ENCODE results near the gene GPS2. TPM values are rescaled to one million over a fixed set of nuclear protein-coding genes. Genes with fewer than 3 reads are reported as not detected.

Gene GPS2
- total and polyA plus RNA-seq, 10 of the 15 experiments (the other 5 are each of a cell fraction or from before 2014, with no cell fraction given) = 10.2 to 96.4 (median 42.5) TPM

- TF ChIP-seq ZBTB40 (IDR thresholded peaks at IDR 0.05; ENCODE audit: borderline replicate concordance) (no peak), PBX3 (IDR thresholded peaks at IDR 0.05; ENCODE audit: insufficient replicate concordance, low read depth, low read length) (no peak), POU2F2 (IDR thresholded peaks at IDR 0.05; ENCODE audit: borderline replicate concordance, low read depth, low read length) (0 out of 3 replicates have a peak, but pooled peaks have one; percentile 35), HDAC6 (IDR thresholded peaks at IDR 0.05; ENCODE audit: unreplicated experiment) (peak; percentile 18), JUND (IDR thresholded peaks at IDR 0.05; ENCODE audit: low read depth, low read length) (no peak), PML (IDR thresholded peaks at IDR 0.05; ENCODE audit: low read length) (no peak), ZSCAN29 (IDR thresholded peaks at IDR 0.05) (no peak), REST (IDR thresholded peaks at IDR 0.05; ENCODE audit: low read depth, low read length) (no peak), KLF5 (IDR thresholded peaks at IDR 0.05; ENCODE audit: partially characterized antibody) (no peak), POLR2AphosphoS5 (IDR thresholded peaks at IDR 0.05; ENCODE audit: low read length) (no peak), NBN (IDR thresholded peaks at IDR 0.05) (no peak; the same call in 1 of the 2 replicates), POLR2A (IDR thresholded peaks at IDR 0.05; ENCODE audit: low read depth, low read length) (no peak)
- TF ChIP-seq, protein P1, sequence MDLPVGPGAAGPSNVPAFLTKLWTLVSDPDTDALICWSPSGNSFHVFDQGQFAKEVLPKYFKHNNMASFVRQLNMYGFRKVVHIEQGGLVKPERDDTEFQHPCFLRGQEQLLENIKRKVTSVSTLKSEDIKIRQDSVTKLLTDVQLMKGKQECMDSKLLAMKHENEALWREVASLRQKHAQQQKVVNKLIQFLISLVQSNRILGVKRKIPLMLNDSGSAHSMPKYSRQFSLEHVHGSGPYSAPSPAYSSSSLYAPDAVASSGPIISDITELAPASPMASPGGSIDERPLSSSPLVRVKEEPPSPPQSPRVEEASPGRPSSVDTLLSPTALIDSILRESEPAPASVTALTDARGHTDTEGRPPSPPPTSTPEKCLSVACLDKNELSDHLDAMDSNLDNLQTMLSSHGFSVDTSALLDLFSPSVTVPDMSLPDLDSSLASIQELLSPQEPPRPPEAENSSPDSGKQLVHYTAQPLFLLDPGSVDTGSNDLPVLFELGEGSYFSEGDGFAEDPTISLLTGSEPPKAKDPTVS (IDR thresholded peaks at IDR 0.05; ENCODE audit: low read depth, low read length) = no peak
- TF ChIP-seq, protein P2, sequence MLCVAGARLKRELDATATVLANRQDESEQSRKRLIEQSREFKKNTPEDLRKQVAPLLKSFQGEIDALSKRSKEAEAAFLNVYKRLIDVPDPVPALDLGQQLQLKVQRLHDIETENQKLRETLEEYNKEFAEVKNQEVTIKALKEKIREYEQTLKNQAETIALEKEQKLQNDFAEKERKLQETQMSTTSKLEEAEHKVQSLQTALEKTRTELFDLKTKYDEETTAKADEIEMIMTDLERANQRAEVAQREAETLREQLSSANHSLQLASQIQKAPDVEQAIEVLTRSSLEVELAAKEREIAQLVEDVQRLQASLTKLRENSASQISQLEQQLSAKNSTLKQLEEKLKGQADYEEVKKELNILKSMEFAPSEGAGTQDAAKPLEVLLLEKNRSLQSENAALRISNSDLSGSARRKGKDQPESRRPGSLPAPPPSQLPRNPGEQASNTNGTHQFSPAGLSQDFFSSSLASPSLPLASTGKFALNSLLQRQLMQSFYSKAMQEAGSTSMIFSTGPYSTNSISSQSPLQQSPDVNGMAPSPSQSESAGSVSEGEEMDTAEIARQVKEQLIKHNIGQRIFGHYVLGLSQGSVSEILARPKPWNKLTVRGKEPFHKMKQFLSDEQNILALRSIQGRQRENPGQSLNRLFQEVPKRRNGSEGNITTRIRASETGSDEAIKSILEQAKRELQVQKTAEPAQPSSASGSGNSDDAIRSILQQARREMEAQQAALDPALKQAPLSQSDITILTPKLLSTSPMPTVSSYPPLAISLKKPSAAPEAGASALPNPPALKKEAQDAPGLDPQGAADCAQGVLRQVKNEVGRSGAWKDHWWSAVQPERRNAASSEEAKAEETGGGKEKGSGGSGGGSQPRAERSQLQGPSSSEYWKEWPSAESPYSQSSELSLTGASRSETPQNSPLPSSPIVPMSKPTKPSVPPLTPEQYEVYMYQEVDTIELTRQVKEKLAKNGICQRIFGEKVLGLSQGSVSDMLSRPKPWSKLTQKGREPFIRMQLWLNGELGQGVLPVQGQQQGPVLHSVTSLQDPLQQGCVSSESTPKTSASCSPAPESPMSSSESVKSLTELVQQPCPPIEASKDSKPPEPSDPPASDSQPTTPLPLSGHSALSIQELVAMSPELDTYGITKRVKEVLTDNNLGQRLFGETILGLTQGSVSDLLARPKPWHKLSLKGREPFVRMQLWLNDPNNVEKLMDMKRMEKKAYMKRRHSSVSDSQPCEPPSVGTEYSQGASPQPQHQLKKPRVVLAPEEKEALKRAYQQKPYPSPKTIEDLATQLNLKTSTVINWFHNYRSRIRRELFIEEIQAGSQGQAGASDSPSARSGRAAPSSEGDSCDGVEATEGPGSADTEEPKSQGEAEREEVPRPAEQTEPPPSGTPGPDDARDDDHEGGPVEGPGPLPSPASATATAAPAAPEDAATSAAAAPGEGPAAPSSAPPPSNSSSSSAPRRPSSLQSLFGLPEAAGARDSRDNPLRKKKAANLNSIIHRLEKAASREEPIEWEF (IDR thresholded peaks at IDR 0.05; ENCODE audit: insufficient replicate concordance, low read depth, low read length) = no peak
These were observed 34.6 kb downstream of the GPS2 start (continued) for GRCh38 chr17:7280519-7281073.

Measured in GM12878 (cell line).